Ovary (tissue), 3 donors: Measurements from ENCODE around the gene FRMD4A.

Experiments
- POLR2A ChIP-seq: fragments of 450-650 bp; IDR thresholded peaks from one replicate; pipeline ENCODE4 v1.6.1; 2017; ENCODE audit warnings: antibody characterized with exemption, mild to moderate bottlenecking, moderate library complexity
- TF ChIP-seq, protein P1 (sequence below), 3 donors: fragments of 450-650 bp in 2 of 3; fragments of 200-600 bp in 1 of 3; IDR thresholded peaks; one replicate each; pipeline versions ENCODE4 v1.5.1 to v1.8.0; 2016 to 2022; ENCODE audit warnings: antibody characterized with exemption in 3 of 3, mild to moderate bottlenecking in 1 of 3
- donor health status: DM: no; HTN: no; CAD: no.

DNA sequence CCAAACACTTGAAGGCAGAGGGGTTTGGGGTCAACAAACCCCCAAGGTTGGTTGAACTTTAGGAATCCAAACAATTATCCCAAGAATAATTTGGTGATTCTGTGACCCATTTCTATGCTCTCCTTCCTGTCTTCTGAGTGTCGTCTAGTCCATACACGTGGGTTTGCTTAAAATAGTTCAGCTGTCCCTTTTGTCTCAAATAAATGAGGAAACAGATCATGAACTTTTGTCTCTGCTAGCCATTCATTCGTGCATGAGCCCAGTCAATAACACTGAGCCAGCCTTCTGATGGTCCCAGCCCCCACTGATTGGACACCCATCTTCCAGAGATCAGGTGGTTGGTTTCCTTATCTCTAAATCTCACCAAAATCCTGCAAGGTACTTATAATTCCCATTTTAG is 488.6 kb downstream of the FRMD4A start:
- TF ChIP-seq, protein P1, sequence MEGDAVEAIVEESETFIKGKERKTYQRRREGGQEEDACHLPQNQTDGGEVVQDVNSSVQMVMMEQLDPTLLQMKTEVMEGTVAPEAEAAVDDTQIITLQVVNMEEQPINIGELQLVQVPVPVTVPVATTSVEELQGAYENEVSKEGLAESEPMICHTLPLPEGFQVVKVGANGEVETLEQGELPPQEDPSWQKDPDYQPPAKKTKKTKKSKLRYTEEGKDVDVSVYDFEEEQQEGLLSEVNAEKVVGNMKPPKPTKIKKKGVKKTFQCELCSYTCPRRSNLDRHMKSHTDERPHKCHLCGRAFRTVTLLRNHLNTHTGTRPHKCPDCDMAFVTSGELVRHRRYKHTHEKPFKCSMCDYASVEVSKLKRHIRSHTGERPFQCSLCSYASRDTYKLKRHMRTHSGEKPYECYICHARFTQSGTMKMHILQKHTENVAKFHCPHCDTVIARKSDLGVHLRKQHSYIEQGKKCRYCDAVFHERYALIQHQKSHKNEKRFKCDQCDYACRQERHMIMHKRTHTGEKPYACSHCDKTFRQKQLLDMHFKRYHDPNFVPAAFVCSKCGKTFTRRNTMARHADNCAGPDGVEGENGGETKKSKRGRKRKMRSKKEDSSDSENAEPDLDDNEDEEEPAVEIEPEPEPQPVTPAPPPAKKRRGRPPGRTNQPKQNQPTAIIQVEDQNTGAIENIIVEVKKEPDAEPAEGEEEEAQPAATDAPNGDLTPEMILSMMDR (IDR thresholded peaks at IDR 0.05) = no peak
- no peak for TF ChIP-seq POLR2A
